ENCODE data around the gene NBPF3.

- TF ChIP-seq CTCF (IDR thresholded peaks at IDR 0.05) (no peak), POLR2A (IDR thresholded peaks at IDR 0.05) (no peak)
Measured at GRCh38 chr1:21469581-21469980, 29.6 kb downstream of the NBPF3 start.
